Erythroblast (primary cell): ENCODE measurements around the gene AKT3.

Experiments used
- GATA1 ChIP-seq: IDR thresholded peaks from 2 replicates; pipeline ENCODE4 v1.6.1; 2011; ENCODE audit warnings: low read depth, mild to moderate bottlenecking, control low read depth, low read length, moderate library complexity
- POLR2A ChIP-seq: IDR thresholded peaks from 2 replicates; pipeline ENCODE4 v1.6.1; 2011; ENCODE audit warnings: mild to moderate bottlenecking, low read length

DNA sequence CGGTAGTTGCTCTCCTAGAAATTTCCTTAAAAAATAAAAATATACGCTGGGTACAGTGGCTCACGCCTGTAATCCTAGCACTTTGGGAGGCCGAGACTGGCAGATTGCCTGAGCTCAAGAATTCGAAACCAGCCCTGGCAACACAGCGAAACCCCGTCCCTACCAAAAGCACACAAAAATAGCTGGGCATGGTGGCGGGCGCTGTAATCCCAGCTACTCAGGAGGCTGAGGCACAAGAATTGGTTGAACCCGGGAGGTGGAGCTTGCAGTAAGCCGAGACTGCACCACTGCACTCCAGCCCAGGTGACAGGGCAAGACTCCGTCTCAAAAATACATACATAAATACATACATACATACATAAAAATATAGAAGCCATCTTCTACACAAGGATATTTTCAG is 262.8 kb downstream of the AKT3 start:
- TF ChIP-seq POLR2A: no peak
- no peak for TF ChIP-seq GATA1
